GM13976 (cell line): ENCODE data around the gene DMBT1.

ENCODE experiments used
- DNase-seq: peaks from one replicate; pipeline ENCODE4 v3.0.0; 2012; ENCODE audit warnings: low spot score
- in situ Hi-C: fragments of 300-500 bp; cut with MboI; formaldehyde crosslinking; loops from one replicate; pipeline ENCODE4 v1.12.0; 2022; ENCODE audit warnings: low sequenced_read_pairs, mixed read lengths, inconsistent platforms; ENCODE audit not compliant: unreplicated experiment
- TF ChIP-seq, protein P1 (sequence below): IDR thresholded peaks from 2 replicates; pipeline ENCODE4 v1.5.1; 2012; ENCODE audit warnings: borderline replicate concordance, mild to moderate bottlenecking; ENCODE audit not compliant: insufficient read depth; ENCODE audit errors: extremely low read depth, missing control alignments, control extremely low read depth

The DMBT1 gene

DNA sequence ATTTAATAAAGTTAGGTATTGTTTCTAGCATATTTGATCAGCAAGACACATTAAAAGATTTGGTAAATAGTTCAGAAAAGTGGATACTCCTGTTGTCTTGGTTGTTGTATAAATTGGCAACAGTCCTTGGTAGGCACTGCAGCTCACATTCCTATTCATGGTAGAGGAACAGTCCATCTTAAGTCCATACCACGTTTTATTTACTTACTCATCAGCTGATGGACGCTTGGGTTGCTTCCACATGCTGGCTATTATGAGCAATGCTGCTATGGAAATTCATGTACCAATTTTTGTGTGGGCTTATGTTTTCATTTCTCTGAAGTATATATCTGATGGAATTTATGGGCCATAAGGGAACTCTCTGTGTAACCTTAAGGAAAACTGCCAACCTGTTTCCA lies 95.8 kb downstream of the DMBT1 start:
- no peak for DNase-seq
- TF ChIP-seq, protein P1, sequence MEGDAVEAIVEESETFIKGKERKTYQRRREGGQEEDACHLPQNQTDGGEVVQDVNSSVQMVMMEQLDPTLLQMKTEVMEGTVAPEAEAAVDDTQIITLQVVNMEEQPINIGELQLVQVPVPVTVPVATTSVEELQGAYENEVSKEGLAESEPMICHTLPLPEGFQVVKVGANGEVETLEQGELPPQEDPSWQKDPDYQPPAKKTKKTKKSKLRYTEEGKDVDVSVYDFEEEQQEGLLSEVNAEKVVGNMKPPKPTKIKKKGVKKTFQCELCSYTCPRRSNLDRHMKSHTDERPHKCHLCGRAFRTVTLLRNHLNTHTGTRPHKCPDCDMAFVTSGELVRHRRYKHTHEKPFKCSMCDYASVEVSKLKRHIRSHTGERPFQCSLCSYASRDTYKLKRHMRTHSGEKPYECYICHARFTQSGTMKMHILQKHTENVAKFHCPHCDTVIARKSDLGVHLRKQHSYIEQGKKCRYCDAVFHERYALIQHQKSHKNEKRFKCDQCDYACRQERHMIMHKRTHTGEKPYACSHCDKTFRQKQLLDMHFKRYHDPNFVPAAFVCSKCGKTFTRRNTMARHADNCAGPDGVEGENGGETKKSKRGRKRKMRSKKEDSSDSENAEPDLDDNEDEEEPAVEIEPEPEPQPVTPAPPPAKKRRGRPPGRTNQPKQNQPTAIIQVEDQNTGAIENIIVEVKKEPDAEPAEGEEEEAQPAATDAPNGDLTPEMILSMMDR: no peak
- in situ Hi-C loops: no loop called here

DNA sequence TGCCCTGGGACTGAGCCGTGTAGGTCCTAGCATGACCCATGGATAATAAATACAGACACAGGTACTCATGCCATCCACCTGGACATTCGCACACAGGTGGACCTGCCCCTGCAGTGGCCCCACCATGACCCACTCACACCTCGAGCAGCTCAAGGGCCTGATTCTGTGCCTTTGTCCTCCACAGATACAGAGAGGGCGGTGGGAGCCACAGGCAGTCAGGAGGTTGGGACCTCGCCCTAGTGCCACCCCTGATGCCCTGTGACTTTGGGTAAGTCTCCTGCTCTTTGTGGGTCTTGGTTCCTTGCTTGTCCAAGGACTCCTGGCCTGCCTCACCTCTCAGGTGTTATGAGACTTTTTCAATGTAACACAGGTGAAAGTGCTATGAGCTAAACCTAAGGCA lies 96.2 kb downstream of the DMBT1 start:
- TF ChIP-seq, protein P1: no peak

DNA sequence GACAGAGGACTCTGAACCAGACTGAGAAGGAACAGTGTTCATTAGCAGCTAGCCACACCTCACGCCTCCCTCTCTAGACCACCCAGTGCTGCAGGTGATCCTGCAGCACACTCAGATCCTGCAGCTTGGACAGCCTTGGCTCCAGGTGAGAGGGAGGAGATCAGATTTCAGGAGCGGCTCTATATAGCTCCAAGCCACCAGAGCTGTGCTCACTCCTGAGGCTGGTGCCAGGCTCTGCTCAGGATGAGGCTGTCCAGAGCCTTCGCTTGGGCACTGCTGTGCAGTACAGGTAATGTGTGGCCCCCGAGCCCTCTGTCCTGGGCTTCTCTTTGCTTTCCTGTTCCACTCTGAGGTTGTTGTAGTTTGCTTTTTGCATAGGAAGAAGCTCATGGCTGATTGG lies 96.7 kb downstream of the DMBT1 start:
- DNase-seq: no peak
- in situ Hi-C loops: no loop called here
- TF ChIP-seq, protein P1: no peak

More for the DNA sequence above, 96.2 kb downstream of the DMBT1 start:
- no peak for DNase-seq
- in situ Hi-C loops: no loop called here

DNA sequence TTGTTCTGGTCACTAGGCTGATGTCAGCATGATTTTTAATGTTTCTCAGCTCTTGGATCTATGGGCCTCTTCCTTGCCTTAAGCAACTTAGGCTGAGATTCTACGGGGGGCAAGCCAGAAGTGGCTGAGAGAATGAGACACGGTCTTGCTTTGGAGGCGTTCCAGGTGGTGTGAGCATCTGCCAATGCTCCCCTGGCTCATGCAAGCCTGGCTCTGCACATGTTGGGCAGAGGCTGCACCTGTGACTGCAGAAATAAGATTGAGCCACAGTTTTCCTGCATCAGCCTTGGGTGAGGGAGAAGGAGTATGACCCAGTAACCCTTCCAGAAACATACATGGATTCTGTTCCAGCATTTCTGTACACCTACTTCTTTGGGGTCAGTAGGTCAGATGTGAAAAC lies 97.2 kb downstream of the DMBT1 start:
- no peak for DNase-seq
- TF ChIP-seq, protein P1: no peak
- in situ Hi-C loops: no loop called here

DNA sequence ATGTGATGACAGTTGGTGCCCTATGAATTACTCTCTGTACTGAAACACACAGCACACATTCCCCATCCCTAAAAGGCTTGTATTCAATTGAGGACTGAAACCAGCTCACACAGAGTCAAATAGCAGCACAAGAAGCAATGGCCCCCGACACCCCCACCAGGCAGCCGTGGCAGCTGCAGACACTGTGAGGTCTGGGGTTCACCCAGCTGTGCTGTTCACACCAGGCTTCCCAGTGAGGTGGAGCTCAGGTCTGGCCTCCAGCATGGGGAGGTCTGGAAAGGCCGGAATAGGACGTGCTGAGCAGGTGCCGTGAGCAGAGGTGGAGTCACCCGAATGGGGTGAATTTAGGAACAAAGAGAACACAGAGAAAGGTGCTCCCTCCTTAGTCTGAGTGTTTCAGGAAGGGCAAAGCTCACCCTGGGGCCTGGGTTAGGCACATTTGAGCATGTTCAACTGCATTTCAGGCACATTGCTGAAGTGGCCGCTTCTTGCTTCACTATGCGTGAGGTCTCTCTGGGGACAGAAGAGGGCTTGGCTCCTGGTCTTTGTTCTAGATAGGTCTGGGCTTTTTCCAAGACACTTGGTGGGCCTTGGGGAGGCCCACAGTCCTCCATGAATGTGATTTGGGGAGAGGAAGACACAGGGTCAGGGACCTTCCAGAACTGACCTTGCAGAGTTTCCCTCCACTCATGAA lies 97.9 kb downstream of the DMBT1 start:
- in situ Hi-C loops: no loop called here
- no peak for DNase-seq

DNA sequence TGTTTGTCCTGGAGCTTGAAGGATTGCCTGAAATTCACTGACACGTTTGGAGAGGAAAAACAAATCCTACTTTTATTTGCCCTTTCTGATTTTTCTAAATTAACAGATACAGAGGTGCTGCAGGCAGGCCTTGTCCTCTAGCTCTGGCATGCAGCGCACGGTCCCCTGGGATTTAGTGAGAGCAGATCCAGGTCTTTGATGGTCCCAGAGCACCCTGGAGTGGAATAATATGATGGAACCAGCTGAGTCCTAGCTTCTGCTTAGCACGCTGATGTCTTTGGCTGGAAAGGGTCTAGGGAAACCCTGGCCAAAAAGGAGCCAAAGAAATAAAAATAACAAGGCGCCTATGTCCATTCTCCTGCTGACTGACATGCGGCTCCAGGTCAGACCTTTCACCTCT lies 98.6 kb downstream of the DMBT1 start:
- TF ChIP-seq, protein P1: no peak
- in situ Hi-C loops: no loop called here
- DNase-seq: no peak

More for the DNA sequence above, 97.9 kb downstream of the DMBT1 start:
- TF ChIP-seq, protein P1: no peak
